ENCODE results near the gene NRXN3.

Gene NRXN3

GRCh38 chr14:78631551-78631950 is 461.4 kb downstream of the NRXN3 start:
- no peaks in the 10 kb centered on the region for H3F3A ChIP-seq (ENCODE audit: insufficient read depth)
- H3K36me3 ChIP-seq (ENCODE audit: low read length), result no peaks in the 10 kb centered on the region
- no peaks in the 10 kb centered on the region; the same call in 1 of the 2 replicates for H3K9me2 ChIP-seq (replicated peaks; ENCODE audit: insufficient read depth, low read length)
- no peak overlapping the region for H3K9ac ChIP-seq (ENCODE audit: low read length)
- H3K79me2 ChIP-seq (ENCODE audit: insufficient read depth, low read length), result no peaks in the 10 kb centered on the region
- no peaks in the 10 kb centered on the region for H3K9me3 ChIP-seq (ENCODE audit: insufficient read depth, low read length)
- no peaks in the 10 kb centered on the region for H4K20me1 ChIP-seq (ENCODE audit: low read depth, low read length)
- H2AFZ ChIP-seq (ENCODE audit: low read depth, low read length, severe bottlenecking), result no peak overlapping the region
- no peak overlapping the region for H3K27ac ChIP-seq (ENCODE audit: low read depth, low read length)
- H3K4me2 ChIP-seq (ENCODE audit: low read depth, low read length, poor library complexity, severe bottlenecking), result no peak overlapping the region
- H3K27me3 ChIP-seq (ENCODE audit: low read length), result no peaks in the 10 kb centered on the region
- TF ChIP-seq, protein P1, sequence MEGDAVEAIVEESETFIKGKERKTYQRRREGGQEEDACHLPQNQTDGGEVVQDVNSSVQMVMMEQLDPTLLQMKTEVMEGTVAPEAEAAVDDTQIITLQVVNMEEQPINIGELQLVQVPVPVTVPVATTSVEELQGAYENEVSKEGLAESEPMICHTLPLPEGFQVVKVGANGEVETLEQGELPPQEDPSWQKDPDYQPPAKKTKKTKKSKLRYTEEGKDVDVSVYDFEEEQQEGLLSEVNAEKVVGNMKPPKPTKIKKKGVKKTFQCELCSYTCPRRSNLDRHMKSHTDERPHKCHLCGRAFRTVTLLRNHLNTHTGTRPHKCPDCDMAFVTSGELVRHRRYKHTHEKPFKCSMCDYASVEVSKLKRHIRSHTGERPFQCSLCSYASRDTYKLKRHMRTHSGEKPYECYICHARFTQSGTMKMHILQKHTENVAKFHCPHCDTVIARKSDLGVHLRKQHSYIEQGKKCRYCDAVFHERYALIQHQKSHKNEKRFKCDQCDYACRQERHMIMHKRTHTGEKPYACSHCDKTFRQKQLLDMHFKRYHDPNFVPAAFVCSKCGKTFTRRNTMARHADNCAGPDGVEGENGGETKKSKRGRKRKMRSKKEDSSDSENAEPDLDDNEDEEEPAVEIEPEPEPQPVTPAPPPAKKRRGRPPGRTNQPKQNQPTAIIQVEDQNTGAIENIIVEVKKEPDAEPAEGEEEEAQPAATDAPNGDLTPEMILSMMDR (IDR thresholded peaks at IDR 0.05; ENCODE audit: insufficient read depth, low read length, poor library complexity, severe bottlenecking), result no peak
- no peak for TF ChIP-seq EZH2phosphoT487 (conservative IDR thresholded peaks at IDR 0.05; ENCODE audit: low read length)
- no peak overlapping the region for H3K4me3 ChIP-seq (ENCODE audit: insufficient read depth, low read length, poor library complexity, severe bottlenecking)

GRCh38 chr14:78633752-78634151 is 463.6 kb downstream of the NRXN3 start:
- Histone ChIP-seq H4K20me1 (ENCODE audit: low read depth, low read length) (no peaks in the 10 kb centered on the region), H3K9me3 (ENCODE audit: insufficient read depth, low read length) (no peaks in the 10 kb centered on the region)
- no peak for TF ChIP-seq EZH2phosphoT487 (conservative IDR thresholded peaks at IDR 0.05; ENCODE audit: low read length)
- TF ChIP-seq, protein P1 (IDR thresholded peaks at IDR 0.05; ENCODE audit: insufficient read depth, low read length, poor library complexity, severe bottlenecking), result no peak

GRCh38 chr14:78637489-78637888 is 467.3 kb downstream of the NRXN3 start:
- H3K79me2 ChIP-seq (ENCODE audit: insufficient read depth, low read length), result no peaks in the 10 kb centered on the region
- H3K36me3 ChIP-seq (ENCODE audit: low read length), result no peaks in the 10 kb centered on the region
- H4K20me1 ChIP-seq (ENCODE audit: low read depth, low read length), result no peaks in the 10 kb centered on the region
- H2AFZ ChIP-seq (ENCODE audit: low read depth, low read length, severe bottlenecking), result no peak overlapping the region
- H3K27me3 ChIP-seq (ENCODE audit: low read length), result no peaks in the 10 kb centered on the region
- H3K27ac ChIP-seq (ENCODE audit: low read depth, low read length), result no peak overlapping the region
- no peak overlapping the region for H3K4me2 ChIP-seq (ENCODE audit: low read depth, low read length, poor library complexity, severe bottlenecking)
- no peak overlapping the region for H3K9ac ChIP-seq (ENCODE audit: low read length)
- no peaks in the 10 kb centered on the region; the same call in 1 of the 2 replicates for H3K9me2 ChIP-seq (replicated peaks; ENCODE audit: insufficient read depth, low read length)
- no peaks in the 10 kb centered on the region for H3K9me3 ChIP-seq (ENCODE audit: insufficient read depth, low read length)
- no peak overlapping the region for H3K4me3 ChIP-seq (ENCODE audit: insufficient read depth, low read length, poor library complexity, severe bottlenecking)
- no peaks in the 10 kb centered on the region for H3F3A ChIP-seq (ENCODE audit: insufficient read depth)
- TF ChIP-seq, protein P1 (IDR thresholded peaks at IDR 0.05; ENCODE audit: insufficient read depth, low read length, poor library complexity, severe bottlenecking), result no peak
- TF ChIP-seq EZH2phosphoT487 (conservative IDR thresholded peaks at IDR 0.05; ENCODE audit: low read length), result no peak

More at GRCh38 chr14:78633752-78634151, 463.6 kb downstream of the NRXN3 start:
- Histone ChIP-seq H3K27me3 (ENCODE audit: low read length) (no peaks in the 10 kb centered on the region), H3F3A (ENCODE audit: insufficient read depth) (no peaks in the 10 kb centered on the region), H3K9me2 (replicated peaks; ENCODE audit: insufficient read depth, low read length) (no peaks in the 10 kb centered on the region; the same call in 1 of the 2 replicates), H3K9ac (ENCODE audit: low read length) (no peak overlapping the region), H3K79me2 (ENCODE audit: insufficient read depth, low read length) (no peaks in the 10 kb centered on the region), H3K4me3 (ENCODE audit: insufficient read depth, low read length, poor library complexity, severe bottlenecking) (no peak overlapping the region), H3K27ac (ENCODE audit: low read depth, low read length) (no peak overlapping the region), H2AFZ (ENCODE audit: low read depth, low read length, severe bottlenecking) (no peak overlapping the region), H3K4me2 (ENCODE audit: low read depth, low read length, poor library complexity, severe bottlenecking) (no peak overlapping the region), H3K36me3 (ENCODE audit: low read length) (no peaks in the 10 kb centered on the region)
